HK-2 (cell line): ENCODE data around the gene UGT2A2.

ENCODE experiments used
- DNase-seq: peaks from one replicate; pipeline ENCODE4 v3.0.0-alpha.2; 2018; ENCODE audit not compliant: unreplicated experiment

UGT2A2 gene

DNA sequence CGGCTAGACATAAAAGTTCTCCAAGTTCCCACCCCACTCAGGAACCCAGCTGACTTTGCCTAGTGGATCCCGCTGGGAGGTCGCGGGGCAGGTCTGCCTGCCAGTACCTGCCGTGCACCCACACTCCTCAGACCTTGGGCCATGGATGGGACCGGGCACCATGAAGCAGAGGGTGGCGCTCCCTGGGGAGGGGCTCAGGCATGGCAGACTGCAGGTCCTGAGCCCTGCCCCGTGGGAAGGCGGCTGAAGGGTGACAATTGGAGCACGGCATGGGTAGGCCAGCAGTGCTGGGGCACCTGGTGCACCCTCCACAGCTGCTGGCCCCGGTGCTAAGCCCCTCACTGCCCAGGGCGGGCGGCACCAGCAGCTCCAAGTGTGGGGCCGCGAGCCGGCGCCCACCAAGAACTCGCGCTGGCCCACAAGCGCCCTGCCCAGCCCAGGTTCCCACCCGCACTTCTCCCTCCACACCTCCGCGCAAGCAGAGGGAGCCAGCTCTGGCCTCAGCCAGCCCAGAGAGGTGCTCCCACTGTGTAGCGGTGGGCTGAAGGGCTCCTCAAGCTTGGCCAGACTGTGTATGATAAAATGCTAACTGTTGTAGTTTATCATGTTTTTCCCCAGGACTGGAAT, 63.1 kb downstream of the UGT2A2 start:
- DNase-seq = no peak

DNA sequence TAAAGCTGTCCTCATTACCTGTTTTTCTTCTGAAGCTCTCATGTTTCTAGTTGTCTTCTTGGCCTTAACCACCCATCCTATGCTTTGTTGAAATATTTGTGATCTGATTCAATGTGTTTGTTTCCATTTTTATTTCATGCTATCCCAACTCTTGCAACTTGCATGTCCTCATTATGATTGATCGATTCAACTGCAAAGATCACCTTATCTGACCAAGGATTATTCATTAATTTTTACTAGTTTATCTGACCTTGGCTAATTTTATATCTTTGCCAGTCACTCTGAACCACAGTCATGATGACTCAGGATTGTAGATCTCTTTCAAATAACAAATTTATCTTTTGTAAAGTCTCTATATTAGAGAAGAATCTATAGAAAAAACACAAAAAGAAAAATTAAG, 70.7 kb downstream of the UGT2A2 start:
- DNase-seq = no peak

DNA sequence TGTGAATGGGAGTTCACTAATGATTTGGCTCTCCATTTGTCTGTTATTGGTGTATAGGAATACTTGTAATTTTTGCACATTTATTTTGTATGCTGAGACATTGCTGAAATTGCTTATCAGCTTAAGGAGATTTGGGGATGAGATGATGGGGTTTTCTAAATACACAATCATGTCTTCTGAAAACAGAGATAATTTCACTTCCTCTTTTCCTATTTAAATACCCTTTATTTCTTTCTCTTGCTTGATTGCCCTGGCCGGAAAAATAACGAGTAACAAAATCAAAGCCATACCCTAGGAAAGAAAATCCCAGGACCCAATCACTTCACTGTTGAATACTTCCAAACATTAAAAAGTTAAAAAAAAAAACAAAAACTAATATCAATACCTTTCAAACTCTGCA, 76.0 kb downstream of the UGT2A2 start:
- no peak for DNase-seq

DNA sequence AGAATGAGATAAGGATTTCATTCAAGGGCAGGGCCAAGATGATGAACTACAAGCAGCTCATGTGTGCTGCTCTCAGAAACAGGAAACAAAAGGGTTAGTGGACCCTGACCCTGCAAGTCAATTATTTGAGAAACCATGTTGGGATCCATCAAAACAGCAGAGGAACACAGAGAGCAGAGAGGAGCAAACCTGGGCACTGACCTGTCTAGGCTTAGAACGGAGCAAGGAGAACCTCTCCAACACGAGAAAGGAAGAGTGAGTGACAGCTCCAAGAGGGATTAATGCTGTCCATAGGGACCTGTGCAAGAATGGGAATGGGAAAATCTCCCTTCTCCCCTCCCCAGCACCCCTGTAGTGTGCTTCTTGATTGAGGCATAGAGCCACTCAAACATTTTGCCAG, 89.8 kb downstream of the UGT2A2 start:
- DNase-seq = no peak

DNA sequence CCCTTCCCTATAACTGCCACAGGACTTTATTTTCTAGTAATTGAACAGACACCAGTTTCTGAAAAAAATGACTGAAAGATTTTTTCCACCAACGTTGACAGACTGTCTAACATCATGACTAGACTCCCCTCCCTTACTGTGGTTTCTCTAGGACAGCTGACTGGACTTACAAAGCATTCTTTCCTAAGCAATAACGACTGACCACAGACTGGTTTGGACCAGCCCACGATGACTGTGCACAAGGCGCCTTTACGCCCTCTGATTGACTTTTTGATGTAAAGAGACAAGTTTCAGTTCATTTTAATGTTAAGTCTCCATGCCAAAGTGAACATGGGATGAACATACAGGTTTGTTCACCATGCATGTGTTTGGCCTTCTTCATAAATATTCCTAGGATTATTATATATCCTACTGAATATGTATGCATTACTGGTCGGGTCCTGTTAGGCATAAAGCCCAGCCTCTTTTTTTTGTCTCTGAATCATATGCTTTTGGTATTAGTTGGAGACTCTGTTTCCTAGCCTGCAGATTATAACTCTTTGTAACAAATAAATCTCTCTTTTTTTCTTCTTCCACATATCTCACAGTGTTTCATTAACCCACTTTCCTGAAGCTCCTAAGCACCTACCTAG, 93.2 kb downstream of the UGT2A2 start:
- peak; percentile 41 for DNase-seq
